HepG2 (cell line): ENCODE data around the gene PHTF2. TPM values are rescaled to one million over a fixed set of nuclear protein-coding genes. Genes with fewer than 3 reads are reported as not detected.

ENCODE experiments used
- ATAC-seq: fragments of 200-7000 bp; cut with Tn5 transposase; 3 replicates; pipeline ENCODE4 v1.9.1; 2020; ENCODE audit warnings: mild to moderate bottlenecking, moderate library complexity
- BruUV-seq: library from RNA; stranded (reverse); fragments of 400-500 nt; replicated peaks from 2 replicates; lab custom pipeline; 2021; lab: Mats Ljungman, UMichigan
- CTCF ChIA-PET: fragments of 300-600 bp; formaldehyde crosslinking; extraction: SDS; loops from one replicate; lab custom pipeline; 2021; ENCODE audit warnings: low total read pairs, inconsistent platforms, low intra/inter-chr PET ratio; lab: Yijun Ruan, JAX
- POLR2A ChIA-PET: fragments of 350-600 bp; sonication (Branson Sonifier 250); formaldehyde crosslinking; loops from one replicate; lab custom pipeline; 2020; ENCODE audit warnings: antibody characterized with exemption, inconsistent platforms; lab: Yijun Ruan, JAX
- DNase-seq: peaks from one replicate; pipeline ENCODE4 v3.0.0-alpha.2; 2015; ENCODE audit warnings: low spot score
- FAIRE-seq: peaks from 3 replicates; lab custom pipeline; 2011; peaks lifted over from hg19 to GRCh38; lab: Jason Lieb, UNC
- H2AFZ ChIP-seq: one replicate; pipeline ENCODE4 v1.6.1; 2011; ENCODE audit warnings: low read length, inconsistent platforms
- H3K27ac ChIP-seq: fragments of 300-600 bp; 3 replicates; pipeline ENCODE4 v1.8.0; 2011; ENCODE audit warnings: mixed run types, mild to moderate bottlenecking, mixed read lengths, low read length, inconsistent platforms; ENCODE audit not compliant: insufficient read depth; ENCODE audit errors: extremely low read length
- H3K27me3 ChIP-seq, 2 experiments: fragments of 200-600 bp in 1 of 2; 2 replicates in 1 of 2; 3 replicates in 1 of 2; pipeline versions ENCODE4 v1.6.0 to v1.8.0; 2011; ENCODE audit warnings: low read length in 2 of 2, mild to moderate bottlenecking in 2 of 2, moderate library complexity in 2 of 2, inconsistent platforms in 1 of 2; ENCODE audit not compliant: insufficient read depth in 2 of 2, control insufficient read depth in 1 of 2
- H3K36me3 ChIP-seq, 2 experiments: fragments of 200-600 bp in 1 of 2; replicated peaks in 1 of 2; 2 replicates in 1 of 2; 3 replicates in 1 of 2; pipeline versions ENCODE4 v1.5.1 to v1.8.0; 2011; ENCODE audit warnings: low read length in 2 of 2, inconsistent platforms in 1 of 2; ENCODE audit not compliant: insufficient read depth in 2 of 2, control insufficient read depth in 1 of 2
- H3K4me1 ChIP-seq: 2 replicates; pipeline ENCODE4 v1.5.1; 2012; ENCODE audit warnings: low read length, inconsistent platforms; ENCODE audit not compliant: insufficient read depth
- H3K4me2 ChIP-seq: 2 replicates; pipeline ENCODE4 v1.6.0; 2011; ENCODE audit warnings: low read depth, low read length, inconsistent platforms
- H3K4me3 ChIP-seq, 3 experiments: fragments of 200-600 bp in 1 of 3; sonication (generic), shearing (Covaris generic) in 1 of 3; replicated peaks in 1 of 3; 2 replicates each; pipeline ENCODE4 v1.5.1; 2011 to 2016; ENCODE audit warnings: low read length in 3 of 3, inconsistent platforms in 2 of 3, low read depth in 2 of 3, mild to moderate bottlenecking in 2 of 3, control low read depth in 1 of 3, mixed read lengths in 1 of 3; ENCODE audit not compliant: insufficient read depth in 1 of 3
- H3K79me2 ChIP-seq: one replicate; pipeline ENCODE4 v1.6.1; 2011; ENCODE audit warnings: low read length, inconsistent platforms; ENCODE audit not compliant: insufficient read depth
- H3K9ac ChIP-seq: 2 replicates; pipeline ENCODE4 v1.6.0; 2011; ENCODE audit warnings: mild to moderate bottlenecking, low read depth, low read length, inconsistent platforms; ENCODE audit not compliant: insufficient read depth
- H3K9me3 ChIP-seq: 2 replicates; pipeline ENCODE4 v1.5.1; 2012; ENCODE audit warnings: mild to moderate bottlenecking, low read length
- H4K20me1 ChIP-seq: 2 replicates; pipeline ENCODE4 v1.6.0; 2011; ENCODE audit warnings: inconsistent platforms, mild to moderate bottlenecking, low read length, moderate library complexity; ENCODE audit not compliant: insufficient read depth
- DMTF1 ChIP-seq: sonication (generic); formaldehyde crosslinking; IDR thresholded peaks from 2 replicates; pipeline ENCODE4 v1.4.0; 2020; ENCODE audit warnings: mild to moderate bottlenecking, missing genetic modification reagents
- HNRNPH1 ChIP-seq: fragments of 200-400 bp; formaldehyde crosslinking; optimal IDR thresholded peaks from 2 replicates; pipeline ENCODE3; 2017; ENCODE audit warnings: mild to moderate bottlenecking, low read depth, low read length
- KLF12 ChIP-seq: sonication (generic); formaldehyde crosslinking; IDR thresholded peaks from 2 replicates; pipeline ENCODE4 v1.4.0; 2020; ENCODE audit warnings: missing genetic modification reagents, borderline replicate concordance
- MAFF ChIP-seq: IDR thresholded peaks from 2 replicates; pipeline ENCODE4 v1.6.1; 2011; ENCODE audit warnings: low read depth, low read length, improper control_type of control experiment
- MLLT10 ChIP-seq: sonication (generic); formaldehyde crosslinking; IDR thresholded peaks from 2 replicates; pipeline ENCODE4 v1.4.0; 2020; ENCODE audit warnings: missing genetic modification reagents
- MXD1 ChIP-seq: sonication (generic); formaldehyde crosslinking; IDR thresholded peaks from 2 replicates; pipeline ENCODE4 v1.4.0; 2020; ENCODE audit warnings: mild to moderate bottlenecking, missing genetic modification reagents
- POLR2AphosphoS2 ChIP-seq: IDR thresholded peaks from 2 replicates; pipeline ENCODE4 v1.6.1; 2011; ENCODE audit warnings: low read depth, low read length, improper control_type of control experiment
- SIX4 ChIP-seq: sonication (generic); formaldehyde crosslinking; IDR thresholded peaks from 2 replicates; pipeline ENCODE4 v1.4.0; 2020; ENCODE audit warnings: missing genetic modification reagents
- SRF ChIP-seq: IDR thresholded peaks from 2 replicates; pipeline ENCODE4 v1.6.1; 2011; ENCODE audit warnings: mild to moderate bottlenecking, low read depth, low read length, moderate library complexity
- TEAD2 ChIP-seq: sonication (generic); formaldehyde crosslinking; IDR thresholded peaks from 2 replicates; pipeline ENCODE4 v1.9.0; 2021; ENCODE audit warnings: missing genetic modification reagents
- TIGD3 ChIP-seq: sonication (generic); formaldehyde crosslinking; IDR thresholded peaks from 2 replicates; pipeline ENCODE4 v1.5.1; 2020; ENCODE audit warnings: mild to moderate bottlenecking, missing genetic modification reagents, borderline replicate concordance
- TRIM24 ChIP-seq: sonication (generic); formaldehyde crosslinking; IDR thresholded peaks from 2 replicates; pipeline ENCODE4 v1.8.0; 2022; ENCODE audit warnings: mild to moderate bottlenecking, missing genetic modification reagents
- USF2 ChIP-seq, 2 experiments: sonication (generic) in 1 of 2; formaldehyde crosslinking in 1 of 2; IDR thresholded peaks; 2 replicates each; pipeline versions ENCODE4 v1.5.1 to v1.6.1; 2011 to 2020; ENCODE audit warnings: borderline replicate concordance in 1 of 2, low read depth in 1 of 2, low read length in 1 of 2, mild to moderate bottlenecking in 1 of 2, missing genetic modification reagents in 1 of 2, moderate library complexity in 1 of 2
- ZBTB46 ChIP-seq: sonication (generic); formaldehyde crosslinking; IDR thresholded peaks from 2 replicates; pipeline ENCODE4 v1.4.0; 2020; ENCODE audit warnings: mild to moderate bottlenecking, missing genetic modification reagents, borderline replicate concordance
- ZNF225 ChIP-seq: sonication (generic); formaldehyde crosslinking; IDR thresholded peaks from 2 replicates; pipeline ENCODE4 v1.4.0; 2020; ENCODE audit warnings: mild to moderate bottlenecking, missing genetic modification reagents
- ZNF879 ChIP-seq: sonication (generic); formaldehyde crosslinking; IDR thresholded peaks from 2 replicates; pipeline ENCODE4 v1.8.1; 2023; ENCODE audit warnings: missing genetic modification reagents
- WGBS: methylation state at CpG from one replicate; pipeline ENCODE4 v1.1.6; 2017; ENCODE audit warnings: low lambda C conversion rate; 5-methylcytosine and 5-hydroxymethylcytosine counted together
- in situ Hi-C: cut with HindIII; loops from 2 replicates; pipeline ENCODE4 v1.10.0; 2017; ENCODE audit warnings: low pct_unique_long_range_greater_than_20kb; ENCODE audit not compliant: extremely low pct_ligation_motif_present
- intact Hi-C: fragments of 100-400 bp; cut with micrococcal nuclease; formaldehyde crosslinking; loops from one replicate; pipeline ENCODE4 v1.10.0; 2022; ENCODE audit not compliant: unreplicated experiment
- polyA plus RNA-seq, 8 experiments: library from polyadenylated mRNA; depleted of rRNA in 3 of 8; stranded (reverse) in 7 of 8; unstranded in 1 of 8; fragments of >200 nt; fragmentation: Illumina TruSeq in 4 of 8; extraction: Trizol in 4 of 8; gene quantifications; 2 replicates each; pipeline versions ENCODE4 v1.2.1 to v1.2.3, GENCODE V29; 2011 to 2016; ENCODE audit warnings: low read depth in 4 of 8, missing spikeins in 1 of 8, mixed read lengths in 1 of 8; ENCODE audit not compliant: insufficient read depth in 1 of 8
- total RNA-seq, 5 experiments: library from RNA; depleted of rRNA; stranded (reverse); fragments of >200 nt; fragmentation: Illumina TruSeq; extraction: Trizol; gene quantifications; 2 replicates each; pipeline ENCODE4 v1.2.3, GENCODE V29; 2016; ENCODE audit warnings: low read depth in 1 of 5

Gene PHTF2
- total and polyA plus RNA-seq, 2 of the 13 experiments (the other 11 are each of a cell fraction or from before 2014, with no cell fraction given) = 7.4 to 10.2 TPM

- DNase-seq (no peak), ATAC-seq (peak; percentile 65), FAIRE-seq (no peak)
- no peaks in the 10 kb centered on the region for H3K79me2 ChIP-seq
- H3K27me3 ChIP-seq = peaks cover 0 to 6% of the 10 kb centered on the region in 2 experiments; a peak in 1 of 5 replicates
- H3K4me3 ChIP-seq = no peak overlapping the region
- H3K27ac ChIP-seq = no peak overlapping the region
- CTCF ChIA-PET = no interaction called here
- 57% methylated on average over 9 of the region's 10 CpGs for WGBS
- intact Hi-C loops = no loop called here
- H3K4me1 ChIP-seq = peaks cover 9% of the 10 kb centered on the region; the same call in 1 of the 2 replicates
- no peak overlapping the region for H3K4me2 ChIP-seq
- no peak overlapping the region for H2AFZ ChIP-seq
- TF ChIP-seq ZNF879 (CRISPR knock-in tag) (no peak), HNRNPH1 (no peak), MXD1 (CRISPR knock-in tag) (no peak), SIX4 (CRISPR knock-in tag) (no peak), ZBTB46 (CRISPR knock-in tag) (no peak), USF2 (IDR thresholded peaks at IDR 0.05; ENCODE audit: low read depth, low read length) (no peak), USF2 (CRISPR knock-in tag; IDR thresholded peaks at IDR 0.05; ENCODE audit: borderline replicate concordance) (no peak), DMTF1 (CRISPR knock-in tag) (no peak), ZNF225 (no peak), MLLT10 (no peak), MAFF (no peak), TEAD2 (CRISPR knock-in tag) (no peak), TRIM24 (no peak), POLR2AphosphoS2 (no peak), TIGD3 (no peak), KLF12 (no peak), SRF (no peak)
- H3K9me3 ChIP-seq = no peaks in the 10 kb centered on the region
- H3K36me3 ChIP-seq = no peaks in the 10 kb centered on the region
- POLR2A ChIA-PET = no interaction called here
- H4K20me1 ChIP-seq = no peaks in the 10 kb centered on the region
- H3K9ac ChIP-seq = no peak overlapping the region
- no TSS peak for BruUV-seq
- in situ Hi-C loops = no loop called here
Observed at GRCh38 chr7:78006063-78006755, 207.6 kb downstream of the PHTF2 start.
